Cardiac septum (tissue), 1 donor: ENCODE measurements around the gene THOC1. TPM values are rescaled to one million over a fixed set of nuclear protein-coding genes. Genes with fewer than 3 reads are reported as not detected.

Experiments used
- DNase-seq: peaks from one replicate; pipeline ENCODE4 v3.0.0-alpha.2; 2020; ENCODE audit warnings: low spot score
- intact Hi-C: fragments of 100-400 bp; cut with DNase I; formaldehyde crosslinking; loops from one replicate; pipeline ENCODE4 v1.14.0; 2022
- total RNA-seq: library from RNA; stranded (reverse); fragmentation: NEBNext Ultra II Directional; extraction: Animal tissue kit (Norgen Biotek cat#: 25700); gene quantifications from one replicate; pipeline ENCODE4 v1.2.1, GENCODE V29; 2021
- donor health status: DM: no; HTN: no; CAD: no.

The THOC1 gene
- total RNA-seq, 1 donor from 2014 or later, result 13.5 TPM

GRCh38 chr18:227374-227773 lies 40.5 kb downstream of the THOC1 start:
- DNase-seq, result no peak
- intact Hi-C loops, result no loop called here

DNA sequence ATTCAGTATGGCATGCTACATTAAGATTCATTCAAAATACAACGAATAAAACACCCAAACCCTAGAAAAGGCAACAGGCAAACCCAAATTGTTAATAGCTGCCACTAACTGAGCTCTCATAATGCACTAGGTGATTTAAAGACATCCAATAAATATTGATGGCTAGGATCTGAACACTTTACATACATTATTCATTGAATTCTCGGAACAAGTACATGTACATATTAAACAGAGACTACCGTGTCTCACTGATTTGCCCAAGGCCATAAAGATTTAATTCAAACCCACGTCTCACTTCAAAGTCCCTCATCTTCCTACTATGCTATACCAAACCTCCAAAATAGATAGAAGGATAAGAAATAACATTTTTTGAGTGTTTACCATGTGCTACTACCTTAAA lies 42.1 kb downstream of the THOC1 start:
- DNase-seq, result no peak
- intact Hi-C loops, result no loop called here

- intact Hi-C loops, result no loop called here
- no peak for DNase-seq
Measured at GRCh38 chr18:220708-221107, 47.1 kb downstream of the THOC1 start.

DNA sequence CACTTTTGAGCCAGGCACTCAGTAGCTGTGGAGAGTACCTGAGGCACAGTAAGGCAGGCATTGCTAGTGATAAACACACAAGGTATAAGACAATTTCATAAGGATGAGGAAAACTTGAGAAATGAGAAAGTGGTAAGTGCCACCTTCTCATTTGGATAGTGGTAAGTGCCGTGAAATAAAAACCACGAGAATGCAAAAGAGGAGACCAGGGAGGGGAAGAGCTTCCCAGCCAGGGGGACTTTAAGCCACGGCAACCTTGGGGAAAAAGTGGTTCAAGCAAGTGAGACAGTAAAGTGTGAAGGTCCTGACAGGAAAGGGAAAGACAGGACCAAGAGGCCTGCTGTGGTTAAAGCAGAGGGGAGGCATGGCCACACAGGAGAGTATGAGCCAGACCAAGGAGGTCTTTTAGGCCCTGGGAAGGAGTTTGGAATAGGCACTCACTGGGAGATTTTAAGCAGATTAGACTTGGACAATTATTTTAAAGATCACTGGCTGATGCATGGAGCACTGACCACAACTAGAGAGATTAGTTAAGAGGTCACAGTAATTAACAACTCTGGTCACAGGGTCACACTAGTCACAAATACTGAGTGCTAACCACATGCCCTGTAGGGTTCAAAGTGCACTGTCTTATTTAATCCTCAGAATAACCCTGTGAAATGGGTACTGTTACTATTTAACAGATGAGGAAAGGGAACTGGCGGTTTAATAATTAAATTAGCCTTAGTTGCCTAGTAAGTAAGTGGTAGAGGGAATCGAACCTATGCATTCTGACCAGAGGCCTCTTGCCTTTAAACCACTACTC lies 50.1 kb downstream of the THOC1 start:
- intact Hi-C loops, result no loop called here
- DNase-seq, result no peak

DNA sequence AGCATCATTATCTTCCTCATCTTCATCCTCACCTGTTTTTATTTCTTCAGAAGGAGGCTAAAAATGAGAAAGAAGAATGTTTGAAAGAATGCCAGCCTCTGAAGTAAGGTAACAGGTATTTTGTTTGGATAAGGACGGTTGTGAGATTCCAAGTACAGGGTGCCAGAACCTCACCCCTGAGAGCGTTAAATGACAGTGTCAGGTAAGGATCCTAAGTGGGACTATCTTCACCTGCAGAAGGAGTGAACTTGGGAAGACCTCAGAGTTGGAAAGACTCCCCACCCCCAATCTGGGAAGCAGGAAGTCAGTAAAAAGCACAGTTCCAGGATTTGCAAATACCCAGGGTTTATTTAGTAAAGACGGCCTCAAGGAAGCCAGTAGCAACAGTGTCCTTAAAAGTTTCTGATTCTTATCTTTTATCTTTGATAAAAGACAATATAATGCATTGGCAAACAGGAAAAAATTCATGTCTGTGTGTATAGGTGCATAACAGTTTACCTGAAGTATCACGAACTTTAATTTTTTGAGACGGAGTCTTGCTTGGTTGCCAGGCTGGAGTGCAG lies 52.3 kb downstream of the THOC1 start:
- no peak for DNase-seq
- intact Hi-C loops, result no loop called here

GRCh38 chr18:213966-214365 lies 53.9 kb downstream of the THOC1 start:
- intact Hi-C loops, result no loop called here
- no peak for DNase-seq

DNA sequence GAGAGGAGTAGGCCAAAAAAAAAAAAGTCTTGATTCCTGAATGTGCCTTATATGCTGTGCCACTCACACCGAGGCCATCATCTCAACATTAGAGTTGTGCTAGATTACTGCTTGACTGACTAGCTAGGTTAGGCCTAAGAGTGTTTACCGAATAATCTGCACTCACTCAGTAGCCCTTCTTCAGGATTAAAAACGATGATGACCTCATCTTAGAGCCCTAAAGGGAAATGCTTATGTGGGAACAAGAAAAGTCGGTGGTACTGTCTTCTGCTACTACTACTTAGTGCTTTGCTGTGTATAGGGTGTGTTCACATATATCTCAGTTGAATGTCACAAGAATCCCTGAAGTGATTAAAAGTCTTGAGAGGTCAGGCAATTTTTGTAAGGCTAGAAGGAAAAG lies 54.3 kb downstream of the THOC1 start:
- intact Hi-C loops, result no loop called here
- DNase-seq, result no peak

DNA sequence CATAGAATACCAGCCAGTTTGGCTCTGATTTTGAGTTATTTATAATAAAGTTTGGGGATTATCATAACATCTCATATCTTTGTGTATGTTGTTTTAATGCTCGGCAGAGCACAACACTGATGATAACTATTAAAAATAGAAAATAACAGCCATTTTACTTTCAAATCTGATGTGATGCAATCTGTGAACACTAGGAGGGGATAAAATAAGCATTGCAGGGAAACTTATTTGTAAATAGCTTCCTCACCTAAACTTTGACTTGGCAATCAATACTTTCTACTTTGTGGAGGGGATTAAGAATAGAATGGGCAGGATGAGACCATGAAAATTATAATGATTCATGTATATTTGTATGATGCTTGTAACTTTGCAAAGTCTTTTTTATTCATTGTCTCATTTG lies 55.1 kb downstream of the THOC1 start:
- intact Hi-C loops, result no loop called here
- no peak for DNase-seq

DNA sequence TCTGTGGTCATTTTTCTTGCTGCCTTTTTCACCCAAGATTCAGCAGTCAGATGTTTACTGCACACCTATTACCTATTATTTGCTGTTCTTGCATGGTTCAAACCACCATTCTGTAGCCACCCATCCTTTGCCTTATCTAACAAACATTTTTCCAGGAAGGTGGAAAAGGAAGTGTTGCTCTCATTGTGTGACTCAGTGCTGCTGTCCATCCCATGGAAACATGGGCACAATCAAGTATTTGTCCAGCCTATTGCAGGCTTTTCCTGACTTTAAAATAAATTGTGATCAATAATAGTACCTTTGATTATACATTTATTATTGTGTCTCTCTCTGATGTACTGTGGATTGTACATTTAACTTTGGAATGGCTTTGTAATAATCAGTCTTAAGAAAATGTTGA lies 56.3 kb downstream of the THOC1 start:
- no peak for DNase-seq

DNA sequence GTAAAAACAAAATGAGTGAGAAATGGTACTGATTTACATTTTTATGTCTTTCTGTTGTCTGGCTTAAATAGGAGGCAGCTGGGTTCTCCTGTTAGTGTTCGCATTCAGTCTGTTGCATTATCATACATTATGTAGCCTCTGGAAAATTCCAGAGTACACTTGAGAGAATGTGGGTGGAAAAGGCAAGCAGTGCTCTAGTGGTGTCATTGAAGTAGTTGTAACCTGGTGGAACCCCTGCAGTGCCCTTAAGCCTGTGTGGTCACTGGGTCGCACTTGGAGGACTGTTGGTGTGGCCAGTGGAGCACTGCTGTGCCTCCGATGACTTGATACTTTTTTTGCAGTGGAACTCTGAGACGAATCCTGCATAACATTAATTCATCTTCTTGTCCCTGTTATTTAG lies 57.1 kb downstream of the THOC1 start:
- intact Hi-C loops, result no loop called here
- no peak for DNase-seq

More for the DNA sequence above, 56.3 kb downstream of the THOC1 start:
- intact Hi-C loops, result no loop called here

DNA sequence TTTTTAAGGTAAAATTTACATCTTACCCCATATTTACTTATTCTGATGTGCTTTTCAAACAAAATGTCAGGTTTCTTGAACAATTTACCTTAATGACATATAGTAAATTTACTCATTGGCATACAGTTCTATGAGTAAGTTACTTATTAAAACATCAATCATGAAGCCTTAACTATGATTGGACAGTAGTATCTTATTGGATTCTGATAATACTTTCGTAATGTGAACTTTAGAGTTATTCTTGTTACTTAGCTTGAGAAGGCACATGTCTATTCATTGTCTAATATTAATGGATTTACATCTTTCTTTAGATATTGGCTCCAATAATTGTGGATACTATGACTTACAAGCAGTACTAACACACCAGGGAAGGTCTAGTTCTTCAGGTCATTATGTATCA lies 57.8 kb downstream of the THOC1 start:
- intact Hi-C loops, result no loop called here
- DNase-seq, result no peak

- intact Hi-C loops, result no loop called here
- no peak for DNase-seq
Measured at GRCh38 chr18:199768-200167, 68.1 kb downstream of the THOC1 start.

- intact Hi-C loops, result no loop called here
- DNase-seq, result no peak
Measured at GRCh38 chr18:199214-199613, 68.6 kb downstream of the THOC1 start.

- DNase-seq, result no peak
- intact Hi-C loops, result no loop called here
Measured at GRCh38 chr18:195651-196050, 72.2 kb downstream of the THOC1 start.

- DNase-seq, result no peak
- intact Hi-C loops, result no loop called here
Measured at GRCh38 chr18:192801-193200, 75.0 kb downstream of the THOC1 start.

- DNase-seq, result no peak
- intact Hi-C loops, result no loop called here
Measured at GRCh38 chr18:191725-192124, 76.1 kb downstream of the THOC1 start.

DNA sequence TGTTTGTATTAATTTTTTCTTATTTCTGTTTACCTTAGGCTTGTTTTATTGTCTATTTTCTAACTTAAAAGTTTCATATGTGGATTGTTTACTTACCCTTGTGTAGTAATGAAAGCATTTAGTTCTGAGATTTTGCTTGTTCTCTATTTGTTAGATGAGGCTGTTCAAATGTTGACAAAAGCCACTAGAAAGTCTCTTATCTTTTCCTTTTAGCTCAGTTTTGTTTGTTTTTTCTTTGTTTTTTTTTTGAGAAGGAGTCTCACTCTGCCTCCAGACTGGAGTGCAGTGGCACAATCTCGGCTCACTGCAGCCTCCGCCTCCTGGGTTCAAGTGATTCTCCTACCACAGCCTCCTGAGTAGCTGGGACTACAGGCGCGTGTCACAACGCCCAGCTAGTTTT lies 78.6 kb downstream of the THOC1 start:
- intact Hi-C loops, result no loop called here
- DNase-seq, result no peak

GRCh38 chr18:183769-184168 lies 84.1 kb downstream of the THOC1 start:
- intact Hi-C loops, result no loop called here
- DNase-seq, result no peak

DNA sequence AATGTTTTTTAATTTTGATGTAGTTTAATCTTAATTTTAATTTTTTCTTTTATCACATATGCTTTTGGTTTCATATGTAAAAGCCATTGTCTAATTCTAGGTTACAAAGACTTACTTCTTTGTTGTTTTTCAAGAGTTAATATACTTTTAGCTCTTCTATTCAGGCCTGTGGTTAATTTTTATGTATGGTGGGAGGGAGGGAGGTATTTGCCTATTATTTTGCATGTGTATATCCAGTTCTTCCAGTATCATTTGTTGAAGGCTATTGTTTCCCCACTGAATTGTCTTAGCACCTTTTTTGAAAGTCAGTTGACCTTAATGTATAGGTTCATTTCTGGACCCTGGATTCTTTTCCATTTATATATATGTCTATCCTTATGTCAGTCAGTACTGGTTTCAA lies 86.1 kb downstream of the THOC1 start:
- DNase-seq, result no peak
- intact Hi-C loops, result no loop called here

GRCh38 chr18:179499-179898 lies 88.3 kb downstream of the THOC1 start:
- DNase-seq, result no peak
- intact Hi-C loops, result no loop called here

DNA sequence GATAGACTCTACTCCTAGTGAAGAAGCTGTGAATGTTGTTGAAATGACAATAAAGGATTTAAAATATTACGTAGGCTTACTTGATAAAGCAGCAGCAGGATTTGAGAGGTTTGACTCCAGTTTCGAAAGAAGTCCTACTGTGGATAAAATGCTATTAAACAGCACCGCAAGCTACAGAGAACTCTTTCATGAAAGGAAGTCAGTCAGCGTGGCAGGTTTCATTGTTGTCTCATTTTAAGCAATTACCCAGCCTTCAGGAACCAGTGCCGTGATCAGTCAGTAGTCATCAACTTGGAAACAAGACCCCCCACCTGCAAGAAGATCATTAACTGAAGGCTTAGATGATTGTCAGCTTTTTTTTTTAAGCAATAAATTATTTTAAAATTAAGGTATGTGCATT lies 95.5 kb downstream of the THOC1 start:
- intact Hi-C loops, result no loop called here
- DNase-seq, result no peak
